DMS153 (cell line): Measurements from ENCODE around the gene TMEM223.
"Not testable (repeated sequence)": the region's sequence is repeated elsewhere in the genome, so short reads cannot be mapped to it uniquely, and the experiment has no call there.

Source experiments
- DNase-seq: peaks from one replicate; lab custom pipeline; 2025; lab: John Stamatoyannopoulos, UW

TMEM223 gene

DNA sequence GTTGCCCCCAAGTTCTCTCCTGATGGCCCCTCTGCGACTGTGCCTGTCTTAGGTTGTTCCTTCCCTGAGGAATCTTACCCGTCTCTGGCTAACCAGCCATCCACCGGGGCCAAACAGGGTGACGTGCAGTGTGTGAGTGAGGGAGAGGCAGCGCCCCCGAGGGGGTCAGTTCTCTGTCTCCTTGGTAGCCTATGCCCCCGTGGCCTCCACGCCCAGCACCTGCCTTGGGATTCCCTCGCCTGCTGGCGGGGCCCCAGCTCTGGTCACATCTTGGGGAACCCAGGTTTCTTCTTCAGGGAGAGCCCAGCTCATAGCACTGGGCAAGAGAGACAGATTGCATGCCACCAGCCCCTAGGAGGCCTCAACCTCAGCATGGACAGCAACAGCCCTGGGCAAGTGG, 7.7 kb upstream of the TMEM223 start:
- DNase-seq = no peak

DNA sequence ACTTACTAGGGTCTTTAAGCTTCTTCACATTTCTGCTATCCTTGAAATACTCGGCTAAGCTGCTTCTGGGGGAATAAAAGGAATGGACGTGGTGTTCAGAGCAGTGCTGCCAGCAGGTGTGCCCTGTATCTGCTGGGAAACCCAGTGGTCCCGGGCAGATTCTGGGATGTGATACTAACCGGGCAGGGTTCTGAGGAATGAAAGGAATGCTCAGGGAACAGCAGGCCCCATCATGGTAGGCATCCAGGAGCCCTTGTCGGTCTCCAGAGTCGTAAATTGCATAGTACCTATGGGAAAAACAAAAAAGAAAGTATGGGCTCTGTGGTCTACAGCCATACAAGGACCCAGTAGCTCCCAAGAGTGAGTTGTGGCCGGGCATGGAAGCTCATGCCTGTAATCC, 4.5 kb upstream of the TMEM223 start:
- DNase-seq = no peak

DNA sequence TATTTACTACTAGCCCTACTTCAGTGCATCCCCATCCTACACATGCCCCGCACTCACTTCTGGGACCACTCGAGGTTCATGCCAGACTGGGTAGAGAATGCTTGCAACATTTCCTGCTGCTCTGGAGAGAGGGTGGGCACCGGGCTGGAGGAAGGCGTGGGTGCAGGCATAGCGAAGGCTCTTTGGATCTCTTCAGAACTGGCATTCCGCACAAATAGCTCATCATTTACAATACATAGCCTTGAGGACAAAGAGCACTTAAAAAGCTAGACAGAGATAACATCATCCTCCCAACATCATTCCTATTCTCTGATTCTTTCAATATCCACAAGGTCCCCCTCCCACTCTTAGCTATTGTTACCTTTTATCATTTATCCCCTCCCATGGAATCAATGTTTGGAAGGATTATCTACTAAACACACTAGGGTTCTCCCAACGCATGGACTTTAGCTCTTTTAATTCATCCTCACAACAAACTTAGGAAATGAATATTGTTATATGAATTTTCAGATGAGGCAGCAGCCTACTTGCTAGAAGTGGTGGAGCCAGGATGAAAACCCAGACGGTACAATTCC, 2.5 kb upstream of the TMEM223 start:
- DNase-seq = no peak

DNA sequence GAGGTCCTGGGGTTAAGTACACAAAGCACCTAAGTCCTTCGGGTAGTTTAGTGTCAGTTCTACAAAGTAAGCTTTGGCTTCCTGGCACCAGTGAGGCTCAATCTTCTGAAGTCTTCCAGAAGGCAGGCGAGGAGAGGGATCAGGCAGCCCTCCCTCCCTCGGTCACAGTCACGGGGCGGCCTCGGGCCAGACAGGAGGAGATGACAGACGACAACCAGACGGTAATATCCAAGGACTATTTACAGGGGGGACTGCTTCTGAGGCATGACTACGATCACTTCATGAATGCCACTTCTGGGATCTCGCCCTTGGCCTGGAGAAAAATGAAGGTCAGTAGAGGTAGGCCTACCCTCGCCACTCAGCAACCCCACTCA, 383 bp upstream of the TMEM223 start:
- no peak for DNase-seq

DNA sequence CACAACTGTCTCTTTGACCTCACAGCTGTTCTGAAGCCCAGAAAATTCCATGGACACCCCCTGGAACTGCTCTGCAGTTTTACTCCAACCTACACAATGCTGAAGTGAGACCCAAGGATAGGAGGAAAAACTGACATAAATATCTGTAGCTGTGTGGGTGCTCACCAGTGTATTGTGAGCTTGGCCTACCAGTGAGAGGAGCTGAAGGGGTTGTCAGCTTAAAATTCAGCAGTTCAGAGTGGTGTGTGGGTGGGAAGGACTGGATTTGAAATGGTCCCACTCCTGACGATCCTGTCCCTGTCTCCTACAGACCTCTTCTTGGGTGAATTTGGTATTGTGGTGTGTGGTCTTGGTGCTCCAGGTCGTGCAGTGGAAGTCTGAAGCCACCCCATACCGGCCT, 2.2 kb downstream of the TMEM223 start:
- DNase-seq = no peak

DNA sequence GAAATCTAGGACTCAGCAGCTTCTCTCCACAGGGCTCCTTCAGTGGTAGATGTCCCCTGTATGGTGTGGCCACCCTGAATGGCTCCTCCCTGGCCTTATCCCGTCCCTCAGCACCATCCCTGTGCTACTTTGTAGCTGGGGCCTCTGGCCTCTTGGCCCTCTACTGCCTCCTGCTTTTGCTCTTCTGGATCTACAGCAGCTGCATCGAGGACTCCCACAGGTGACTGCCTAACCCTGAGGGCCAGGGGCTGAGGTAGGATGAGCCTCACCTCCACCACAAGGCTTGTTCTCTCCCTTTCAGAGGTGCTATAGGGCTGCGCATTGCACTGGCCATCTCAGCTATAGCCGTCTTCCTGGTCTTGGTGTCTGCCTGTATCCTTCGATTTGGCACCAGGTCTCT, 2.8 kb downstream of the TMEM223 start:
- no peak for DNase-seq

DNA sequence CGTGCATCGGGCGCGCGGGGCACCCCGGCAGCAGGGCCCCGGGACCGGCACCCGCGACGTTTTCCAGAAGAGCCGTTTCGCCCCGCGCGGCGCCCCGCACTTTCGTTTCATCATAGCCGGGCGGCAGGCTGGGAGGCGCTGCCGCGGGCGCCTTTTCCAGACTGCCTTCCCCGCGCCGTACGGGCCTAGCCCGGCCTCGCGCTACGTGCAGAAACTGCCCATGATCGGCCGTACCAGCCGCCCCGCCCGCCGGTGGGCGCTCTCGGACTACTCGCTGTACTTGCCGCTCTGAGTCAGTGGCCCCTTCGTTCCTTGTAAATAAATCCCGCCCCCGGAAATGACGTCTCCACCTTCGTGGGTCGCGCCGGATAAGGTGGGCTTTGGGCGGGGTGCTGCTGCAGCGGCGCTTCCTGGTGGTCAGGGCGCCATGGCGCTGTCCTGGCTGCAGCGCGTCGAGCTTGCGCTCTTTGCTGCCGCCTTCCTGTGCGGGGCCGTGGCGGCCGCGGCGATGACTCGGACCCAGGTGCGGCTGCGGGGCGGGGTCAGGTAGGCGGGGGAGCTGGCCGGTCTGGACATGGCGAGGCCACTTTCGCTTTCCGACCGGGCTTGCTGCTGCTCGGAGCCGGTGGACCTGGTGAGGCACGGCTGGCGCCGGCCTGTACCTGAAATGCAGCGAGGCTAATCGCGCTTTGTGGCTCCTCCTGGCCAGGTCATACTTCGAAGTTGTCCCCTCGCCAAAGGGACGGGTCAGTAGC, 4.6 kb downstream of the TMEM223 start, which contains the start of gene TMEM179B:
TMEM179B (plus strand) TSS at position 398 of the 755 bp plus-strand sequence; CDS start at position 428, 30 bp downstream.
- DNase-seq = peak; percentile 94

DNA sequence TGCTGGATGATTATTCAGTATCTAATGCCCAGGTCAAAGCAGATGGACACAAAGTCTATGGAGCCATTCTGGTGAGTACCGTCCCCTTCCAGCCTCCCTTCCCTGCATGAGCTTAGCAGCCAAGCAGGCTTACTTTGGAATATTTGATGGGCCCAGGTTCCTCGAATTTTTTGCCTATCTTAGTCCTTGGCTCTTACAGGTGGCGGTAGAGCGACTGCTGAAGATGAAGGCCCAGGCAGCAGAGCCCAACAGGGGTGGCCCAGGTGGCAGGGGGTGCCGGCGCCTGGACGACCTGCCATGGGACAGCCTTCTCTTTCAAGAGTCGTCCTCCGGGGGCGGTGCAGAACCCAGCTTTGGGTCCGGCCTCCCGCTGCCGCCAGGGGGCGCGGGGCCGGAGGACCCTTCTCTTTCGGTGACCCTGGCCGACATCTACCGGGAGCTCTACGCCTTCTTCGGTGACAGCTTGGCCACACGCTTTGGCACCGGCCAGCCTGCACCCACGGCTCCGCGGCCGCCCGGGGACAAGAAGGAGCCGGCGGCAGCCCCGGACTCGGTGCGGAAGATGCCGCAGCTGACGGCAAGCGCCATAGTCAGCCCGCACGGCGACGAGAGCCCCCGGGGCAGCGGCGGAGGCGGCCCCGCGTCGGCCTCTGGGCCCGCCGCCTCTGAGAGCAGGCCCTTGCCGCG, 5.3 kb downstream of the TMEM223 start:
- DNase-seq = peak; percentile 66

DNA sequence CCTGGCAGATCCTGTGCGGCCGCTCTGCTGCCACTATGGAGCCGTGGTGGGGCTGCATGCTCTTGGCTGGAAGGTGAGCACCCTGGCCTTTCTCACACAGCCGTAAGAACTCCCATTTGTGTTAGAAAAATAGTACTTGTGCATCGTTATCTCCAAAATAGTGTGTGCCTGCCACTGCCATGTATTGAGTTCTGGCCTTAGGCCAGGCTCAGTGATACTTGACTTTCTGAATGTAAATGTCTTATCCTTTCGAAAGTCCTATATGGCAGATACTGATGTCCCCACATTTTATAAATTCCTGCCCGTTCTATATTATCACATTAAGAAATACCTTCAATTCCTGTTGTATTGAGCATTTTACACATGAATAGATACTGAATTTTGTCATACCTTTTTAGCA, 9.1 kb downstream of the TMEM223 start:
- DNase-seq = no peak

DNA sequence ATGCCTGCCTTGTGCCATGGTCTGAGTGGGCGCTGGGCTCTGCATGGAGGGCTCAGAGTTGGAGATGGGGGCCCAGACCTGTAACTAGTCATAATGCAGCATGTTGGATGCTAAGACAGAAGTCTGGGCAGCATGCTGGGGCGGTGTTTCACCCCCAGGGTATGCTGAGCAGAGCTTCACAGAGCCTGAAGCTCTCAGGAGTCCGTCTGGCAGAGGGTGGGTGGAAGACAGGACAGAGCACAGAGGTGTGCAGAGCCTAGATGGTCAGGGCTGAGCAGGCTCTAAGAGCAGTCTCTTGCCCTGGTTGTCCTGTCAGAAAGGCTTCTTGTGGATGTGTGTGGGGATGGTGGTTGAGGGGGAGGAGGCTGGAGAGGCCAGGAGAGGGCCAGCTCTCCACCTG, 13.4 kb downstream of the TMEM223 start:
- DNase-seq = no peak

DNA sequence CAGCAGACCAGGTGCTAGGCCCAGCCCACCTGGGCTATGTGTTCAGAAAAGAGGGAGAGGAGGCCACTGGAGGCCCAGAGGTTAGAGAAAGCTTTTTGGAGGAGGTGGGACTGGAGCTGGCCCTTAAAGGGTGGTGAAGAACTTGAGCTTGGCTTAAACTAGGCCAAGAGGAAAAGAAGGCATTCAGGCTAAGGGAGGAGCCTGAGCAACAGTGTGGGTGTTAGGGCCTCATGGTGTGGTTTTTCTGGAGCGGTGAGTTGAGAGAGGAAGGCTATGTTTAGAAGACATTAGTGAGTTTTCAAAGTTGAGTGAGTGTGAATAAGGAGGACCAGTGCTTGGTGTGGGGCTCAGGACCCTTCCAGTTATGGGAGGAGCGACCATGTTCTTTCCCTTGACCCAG, 14.4 kb downstream of the TMEM223 start:
- no peak for DNase-seq

DNA sequence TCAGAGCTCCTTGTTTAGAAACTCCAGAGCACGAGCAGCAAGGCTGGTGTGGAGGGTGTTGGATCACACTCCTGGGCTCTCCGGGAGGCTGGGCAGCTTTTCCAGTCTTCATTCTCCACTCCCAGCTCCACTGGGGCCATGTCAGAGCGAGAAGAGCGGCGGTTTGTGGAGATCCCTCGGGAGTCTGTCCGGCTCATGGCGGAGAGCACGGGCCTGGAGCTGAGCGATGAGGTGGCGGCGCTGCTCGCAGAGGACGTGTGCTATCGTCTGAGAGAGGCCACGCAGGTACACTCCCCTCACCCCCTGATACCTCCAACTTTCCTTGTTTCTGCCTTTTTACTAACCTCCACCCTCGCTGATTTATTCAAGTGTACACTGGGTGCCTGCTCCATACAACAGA, 16.2 kb downstream of the TMEM223 start:
- DNase-seq = no peak

DNA sequence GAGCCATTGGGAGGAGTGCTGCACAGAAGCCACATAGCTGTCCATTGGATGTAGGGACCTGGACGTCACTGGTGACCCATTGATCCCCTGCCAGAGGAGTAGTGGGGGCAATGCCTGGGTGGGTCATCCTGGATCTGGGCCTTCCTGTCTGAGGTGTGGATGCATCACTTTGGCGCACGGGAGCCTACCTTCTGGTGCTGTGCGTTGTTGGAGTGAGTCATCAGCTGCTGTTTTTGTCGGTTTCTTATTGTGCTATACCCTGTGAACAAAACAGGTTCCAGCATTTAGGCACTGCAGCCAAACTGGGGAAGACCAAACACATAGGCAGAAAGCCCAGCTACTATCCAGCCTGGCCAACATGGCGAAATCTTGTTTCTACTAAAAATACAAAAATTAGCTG, 17.4 kb downstream of the TMEM223 start:
- DNase-seq = no peak

DNA sequence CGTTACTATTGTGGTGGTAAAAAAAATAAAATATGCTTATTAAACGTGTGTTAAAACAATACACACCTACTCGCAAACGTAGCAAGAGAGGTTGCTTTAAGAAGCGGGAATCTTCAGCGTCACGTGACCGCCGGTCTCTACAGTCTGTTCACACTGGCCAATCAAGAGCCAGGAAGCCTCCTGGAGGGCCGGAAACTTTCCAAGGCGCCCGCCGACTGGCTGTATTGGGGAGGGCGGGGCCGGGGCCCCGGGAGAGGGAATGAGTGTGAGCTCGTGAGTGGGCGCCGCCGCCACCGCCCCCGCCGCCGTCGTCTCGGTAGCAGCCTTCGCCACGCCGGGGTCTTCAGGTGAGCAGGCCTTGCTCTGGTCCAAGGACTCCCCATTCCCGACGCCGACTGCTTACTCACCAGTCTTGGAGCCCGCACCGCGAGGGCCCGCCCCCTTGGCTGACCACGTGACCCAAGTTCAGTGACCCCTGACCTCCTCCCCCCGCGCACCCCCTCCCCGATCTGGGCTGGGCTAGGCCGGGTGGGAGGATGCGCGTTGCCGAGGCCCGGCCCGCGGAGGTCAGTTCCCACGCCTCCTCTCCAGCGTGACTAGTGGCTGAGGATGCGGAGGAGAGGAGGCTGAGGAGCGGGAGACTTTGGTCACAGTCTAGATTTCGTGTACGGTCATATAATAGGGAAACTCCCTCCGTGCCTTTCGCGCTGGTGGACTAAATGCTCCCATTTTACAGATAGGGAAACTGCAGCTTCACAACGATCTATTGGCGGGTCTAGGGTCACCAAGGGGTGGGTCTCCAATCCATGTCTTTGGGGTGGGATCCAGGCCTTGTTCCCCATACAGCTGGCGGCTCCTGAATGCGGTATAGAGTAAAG, 20.4 kb downstream of the TMEM223 start, which contains the start of gene TAF6L:
TAF6L (plus strand) TSS at position 253 of the 878 bp plus-strand sequence. CDS start 4,388 bp downstream, outside the sequence.
- peak; percentile 95 for DNase-seq

DNA sequence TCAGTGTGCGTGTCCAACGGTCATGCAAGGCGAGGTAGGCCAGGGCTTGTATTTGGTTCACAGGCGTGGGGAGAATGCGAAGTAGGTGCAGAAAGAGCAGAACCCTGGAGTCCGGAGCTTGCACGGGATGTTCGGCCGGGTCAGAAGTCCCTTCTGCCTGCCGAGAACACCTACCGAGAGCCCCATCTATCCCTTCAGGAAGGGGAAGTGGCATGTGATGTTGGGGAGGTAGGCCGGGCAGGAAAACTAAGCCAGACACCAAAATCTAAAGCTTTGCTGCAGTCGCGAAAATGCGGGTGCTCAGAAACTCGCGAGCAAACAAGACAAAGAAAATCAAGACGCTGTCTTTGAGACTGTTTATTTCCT, 21.0 kb downstream of the TMEM223 start:
- peak; percentile 31 for DNase-seq

DNA sequence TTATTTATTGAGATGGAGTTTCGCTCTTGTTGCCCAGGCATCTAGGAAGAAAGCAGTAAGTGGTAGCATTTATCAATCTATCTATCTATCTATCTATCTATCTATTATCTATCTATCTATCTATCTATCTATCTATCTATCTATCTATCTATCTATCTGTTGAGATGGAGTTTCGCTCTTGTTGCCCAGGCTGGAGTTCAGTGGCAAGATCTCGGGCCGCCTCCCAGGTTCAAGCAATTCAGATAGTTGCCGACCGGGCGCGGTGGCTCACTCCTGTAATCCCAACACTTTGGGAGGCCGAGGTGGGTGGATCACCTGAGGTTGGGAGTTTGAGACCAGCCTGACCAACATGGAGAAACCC, 31.0 kb downstream of the TMEM223 start:
- not testable (repeated sequence) for DNase-seq

DNA sequence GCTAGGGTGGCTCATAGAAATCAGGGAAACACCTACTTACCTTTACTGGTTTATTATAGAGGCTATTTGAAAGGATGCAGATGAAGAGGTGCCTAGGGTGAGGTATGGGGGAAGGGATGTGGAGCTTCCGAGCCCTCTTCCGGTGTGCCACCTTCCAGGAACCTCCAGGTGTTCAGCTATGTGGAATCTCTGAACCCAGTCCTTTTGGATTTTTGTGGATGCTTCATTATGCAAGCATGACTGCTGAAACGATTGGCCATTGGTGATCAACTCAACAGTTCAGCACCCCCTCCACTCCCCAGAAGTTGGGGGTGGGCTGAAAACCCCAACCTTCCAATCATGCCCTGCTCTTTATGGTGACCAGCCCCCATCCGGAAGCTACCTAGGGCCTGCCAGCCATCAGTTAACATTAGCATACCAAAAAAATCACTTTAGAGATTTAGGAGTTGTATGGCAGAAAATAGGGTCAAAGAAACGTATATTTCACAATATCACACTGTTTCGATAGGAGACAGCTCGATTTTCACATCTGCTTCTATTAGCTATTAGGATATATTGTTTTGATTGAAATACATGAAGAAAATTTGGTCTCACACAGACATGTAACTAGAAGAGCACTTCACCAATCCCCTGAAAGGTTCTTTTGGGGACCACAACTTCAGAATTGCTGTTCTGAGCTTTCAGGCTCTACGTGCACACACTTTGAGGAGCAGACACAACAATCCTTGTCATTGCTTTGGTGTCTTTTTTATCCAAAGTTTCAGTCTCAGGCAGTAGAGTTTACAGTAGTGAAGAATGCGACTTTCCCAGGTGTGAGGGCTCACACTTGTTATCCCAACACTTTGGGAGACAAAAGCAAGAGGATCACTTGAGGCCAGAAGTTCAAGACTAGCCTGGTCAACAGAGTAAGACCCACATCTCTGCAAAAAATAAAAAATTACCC, 33.7 kb downstream of the TMEM223 start:
- DNase-seq = no peak

DNA sequence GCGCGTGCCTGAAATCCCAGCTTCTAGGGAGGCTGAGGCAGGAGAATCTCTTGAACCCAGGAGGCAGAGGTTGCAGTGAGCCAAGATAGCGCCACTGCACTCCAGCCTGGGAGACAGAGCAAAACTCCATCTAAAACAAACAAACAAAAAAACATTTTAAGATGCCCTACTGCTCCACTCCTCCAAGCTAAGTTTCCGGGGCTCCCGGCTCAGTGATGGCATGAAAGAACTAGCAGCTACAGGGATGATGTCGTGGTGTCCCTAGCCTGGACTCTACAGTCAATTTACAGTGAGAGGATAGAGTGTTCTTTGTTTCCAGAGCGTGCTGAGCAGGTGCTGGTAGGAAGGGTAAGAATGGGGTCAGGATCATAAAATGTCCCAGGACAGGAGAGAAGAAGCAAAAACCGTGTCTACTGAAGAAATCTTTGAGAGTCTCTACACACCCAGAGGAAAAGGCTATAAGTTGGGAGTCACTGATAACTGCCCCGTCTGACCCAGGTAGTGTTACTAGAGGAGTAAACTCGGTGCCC, 36.7 kb downstream of the TMEM223 start:
- no peak for DNase-seq

DNA sequence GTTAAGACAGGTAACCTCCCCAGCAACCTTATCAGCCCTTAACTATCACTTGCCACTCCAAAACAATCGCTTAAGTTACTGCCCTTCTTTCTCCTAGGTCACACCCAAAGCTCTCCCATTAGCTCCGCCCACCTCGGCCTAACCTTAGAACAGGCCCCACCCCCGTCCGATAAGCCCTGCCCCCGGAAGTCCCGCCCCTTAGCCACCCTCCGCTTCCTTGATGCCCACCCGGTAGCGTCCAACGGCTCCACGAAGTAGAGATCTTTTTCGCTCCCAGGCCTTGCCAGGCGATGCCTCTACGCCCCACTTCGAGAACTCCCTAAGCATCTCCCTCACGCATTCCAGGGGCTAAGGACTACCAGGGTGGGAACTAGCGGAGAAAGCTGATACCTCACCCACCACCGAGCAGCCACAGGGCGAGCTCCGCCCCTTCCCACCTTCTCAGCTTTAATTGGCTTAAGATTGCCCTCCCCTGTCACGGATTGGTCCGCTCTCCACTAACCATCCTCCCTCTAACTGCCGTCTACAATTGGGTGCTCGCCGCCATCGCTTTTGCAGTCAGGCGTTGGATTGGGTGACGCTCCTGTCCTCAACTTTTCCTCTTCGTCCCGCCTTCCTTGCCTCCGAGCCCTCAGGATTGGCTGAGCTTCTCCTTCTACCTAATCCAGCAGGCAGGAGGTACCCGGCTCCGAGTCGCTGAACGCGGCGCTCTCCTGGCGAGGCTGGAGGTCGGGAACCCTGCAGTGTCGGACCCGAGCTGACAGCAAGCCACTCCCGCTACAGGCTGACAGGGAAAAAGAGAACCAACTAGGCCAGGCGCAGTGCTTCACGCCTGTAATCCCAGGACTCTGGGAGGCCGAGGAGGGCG, 37.8 kb downstream of the TMEM223 start, which contains the start of gene ZBTB3:
ZBTB3 (minus strand) TSS at position 425 of the 868 bp plus-strand sequence. CDS start 496 bp downstream, outside the sequence.
- peak; percentile 99 for DNase-seq
